Upper lobe of left lung (tissue), 4 donors: ENCODE results near the gene ULK4.

Experiments used
- EP300 ChIP-seq, 4 donors: sonication (generic); formaldehyde crosslinking; IDR thresholded peaks; one replicate each; pipeline ENCODE4 v1.5.1; 2017; ENCODE audit warnings: antibody characterized with exemption in 4 of 4, control low read depth in 2 of 4
- TF ChIP-seq, protein P1 (sequence below), 6 experiments: fragments of 450-650 bp in 4 of 6; fragments of 200-600 bp in 2 of 6; sonication (generic) in 2 of 6; IDR thresholded peaks; one replicate each; pipeline ENCODE4 v1.5.1; 2016 to 2019; ENCODE audit warnings: antibody characterized with exemption in 6 of 6

DNA sequence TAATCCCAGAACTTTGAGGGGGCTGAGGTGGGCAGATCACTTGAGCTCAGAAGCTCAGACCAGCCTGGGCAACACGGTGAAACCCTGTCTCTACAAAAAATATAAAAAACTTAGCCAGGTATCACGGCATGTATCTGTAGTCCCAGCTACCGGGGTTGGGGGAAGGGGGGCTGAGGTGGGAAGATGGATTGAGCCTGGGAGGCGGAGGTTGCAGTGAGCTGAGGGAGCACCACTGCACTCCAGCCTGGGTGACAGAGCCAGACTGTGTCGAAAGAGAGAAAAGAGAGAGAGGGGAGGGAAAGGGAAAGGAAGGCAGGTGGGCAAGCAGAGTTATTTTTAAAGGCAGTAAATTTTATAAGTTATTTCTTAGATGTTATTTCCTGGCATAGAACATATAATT is 368.1 kb downstream of the ULK4 start:
- TF ChIP-seq EP300 (IDR thresholded peaks at IDR 0.05) = no peak
- TF ChIP-seq, protein P1, sequence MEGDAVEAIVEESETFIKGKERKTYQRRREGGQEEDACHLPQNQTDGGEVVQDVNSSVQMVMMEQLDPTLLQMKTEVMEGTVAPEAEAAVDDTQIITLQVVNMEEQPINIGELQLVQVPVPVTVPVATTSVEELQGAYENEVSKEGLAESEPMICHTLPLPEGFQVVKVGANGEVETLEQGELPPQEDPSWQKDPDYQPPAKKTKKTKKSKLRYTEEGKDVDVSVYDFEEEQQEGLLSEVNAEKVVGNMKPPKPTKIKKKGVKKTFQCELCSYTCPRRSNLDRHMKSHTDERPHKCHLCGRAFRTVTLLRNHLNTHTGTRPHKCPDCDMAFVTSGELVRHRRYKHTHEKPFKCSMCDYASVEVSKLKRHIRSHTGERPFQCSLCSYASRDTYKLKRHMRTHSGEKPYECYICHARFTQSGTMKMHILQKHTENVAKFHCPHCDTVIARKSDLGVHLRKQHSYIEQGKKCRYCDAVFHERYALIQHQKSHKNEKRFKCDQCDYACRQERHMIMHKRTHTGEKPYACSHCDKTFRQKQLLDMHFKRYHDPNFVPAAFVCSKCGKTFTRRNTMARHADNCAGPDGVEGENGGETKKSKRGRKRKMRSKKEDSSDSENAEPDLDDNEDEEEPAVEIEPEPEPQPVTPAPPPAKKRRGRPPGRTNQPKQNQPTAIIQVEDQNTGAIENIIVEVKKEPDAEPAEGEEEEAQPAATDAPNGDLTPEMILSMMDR (IDR thresholded peaks at IDR 0.05) = no peak
